Astrocyte of the cerebellum (primary cell): ENCODE measurements around the gene SLC18A2.

Experiments
- DNase-seq: peaks from one replicate; pipeline ENCODE4 v3.0.0-alpha.2; 2011; ENCODE audit warnings: low read depth
- H3K4me3 ChIP-seq: 2 replicates; pipeline ENCODE4 v1.5.1; 2011; ENCODE audit warnings: mild to moderate bottlenecking, low read depth, low read length, moderate library complexity
- in situ Hi-C: cut with HindIII; loops from 2 replicates; pipeline ENCODE4 v1.10.0; 2017; ENCODE audit warnings: low sequenced_read_pairs
- TF ChIP-seq, protein P1 (sequence below): IDR thresholded peaks from 2 replicates; pipeline ENCODE4 v1.5.1; 2012; ENCODE audit warnings: low read length, low read depth, moderate library complexity, mild to moderate bottlenecking; ENCODE audit errors: missing control alignments

SLC18A2 gene

GRCh38 chr10:117313641-117314040 lies 72.7 kb downstream of the SLC18A2 start:
- in situ Hi-C loops = no loop called here
- TF ChIP-seq, protein P1, sequence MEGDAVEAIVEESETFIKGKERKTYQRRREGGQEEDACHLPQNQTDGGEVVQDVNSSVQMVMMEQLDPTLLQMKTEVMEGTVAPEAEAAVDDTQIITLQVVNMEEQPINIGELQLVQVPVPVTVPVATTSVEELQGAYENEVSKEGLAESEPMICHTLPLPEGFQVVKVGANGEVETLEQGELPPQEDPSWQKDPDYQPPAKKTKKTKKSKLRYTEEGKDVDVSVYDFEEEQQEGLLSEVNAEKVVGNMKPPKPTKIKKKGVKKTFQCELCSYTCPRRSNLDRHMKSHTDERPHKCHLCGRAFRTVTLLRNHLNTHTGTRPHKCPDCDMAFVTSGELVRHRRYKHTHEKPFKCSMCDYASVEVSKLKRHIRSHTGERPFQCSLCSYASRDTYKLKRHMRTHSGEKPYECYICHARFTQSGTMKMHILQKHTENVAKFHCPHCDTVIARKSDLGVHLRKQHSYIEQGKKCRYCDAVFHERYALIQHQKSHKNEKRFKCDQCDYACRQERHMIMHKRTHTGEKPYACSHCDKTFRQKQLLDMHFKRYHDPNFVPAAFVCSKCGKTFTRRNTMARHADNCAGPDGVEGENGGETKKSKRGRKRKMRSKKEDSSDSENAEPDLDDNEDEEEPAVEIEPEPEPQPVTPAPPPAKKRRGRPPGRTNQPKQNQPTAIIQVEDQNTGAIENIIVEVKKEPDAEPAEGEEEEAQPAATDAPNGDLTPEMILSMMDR = no peak
- DNase-seq = no peak

DNA sequence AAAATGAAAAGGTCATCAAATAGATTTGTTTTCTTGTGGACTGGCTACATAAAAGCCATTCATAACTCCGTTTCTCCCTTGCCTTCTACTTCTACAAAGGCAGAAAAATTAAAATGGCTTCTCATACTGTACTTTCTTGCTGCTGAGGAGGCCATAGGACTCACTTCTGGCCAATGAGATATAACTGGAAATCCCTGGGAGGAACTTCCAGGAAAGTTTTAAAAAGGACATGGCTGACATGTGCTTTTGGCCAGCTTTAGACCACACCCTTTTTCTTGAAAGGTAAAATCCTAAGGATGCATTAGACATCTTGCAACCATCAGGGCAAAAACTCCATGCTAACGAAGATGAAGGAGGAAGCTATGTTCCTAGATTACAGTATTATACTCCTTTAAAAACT lies 75.8 kb downstream of the SLC18A2 start:
- in situ Hi-C loops = no loop called here
- no peak for DNase-seq
- TF ChIP-seq, protein P1 = no peak
- H3K4me3 ChIP-seq = no peak overlapping the region

More at GRCh38 chr10:117313641-117314040, 72.7 kb downstream of the SLC18A2 start:
- H3K4me3 ChIP-seq = no peak overlapping the region

- H3K4me3 ChIP-seq = no peak overlapping the region
- TF ChIP-seq, protein P1 = peak; percentile 21
- in situ Hi-C loops = no loop called here
- no peak for DNase-seq
Measured at GRCh38 chr10:117318909-117319308, 78.0 kb downstream of the SLC18A2 start.

GRCh38 chr10:117320050-117320665 lies 79.2 kb downstream of the SLC18A2 start:
- in situ Hi-C loops = no loop called here
- H3K4me3 ChIP-seq = no peak overlapping the region
- no peak for DNase-seq
- TF ChIP-seq, protein P1 = peak; percentile 65

DNA sequence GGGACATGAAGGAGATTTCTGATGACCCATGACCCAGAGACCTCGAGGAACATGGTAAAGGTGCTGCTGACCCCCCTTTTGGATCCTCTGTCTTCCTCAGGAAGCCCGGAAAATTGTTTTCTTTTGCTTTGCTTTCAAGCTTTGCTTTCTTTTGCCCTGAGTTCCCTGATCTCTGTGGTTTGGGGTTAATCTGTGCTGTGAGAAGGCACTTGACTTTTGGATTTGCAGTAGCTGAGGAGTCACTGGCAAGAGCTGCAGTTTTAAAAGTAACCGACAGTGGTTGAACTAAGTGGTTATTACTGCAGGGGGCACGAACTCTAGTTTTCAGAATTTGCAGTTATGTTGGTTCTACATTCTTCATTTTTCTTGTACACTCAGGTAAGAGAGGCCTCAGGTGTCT lies 81.3 kb downstream of the SLC18A2 start:
- TF ChIP-seq, protein P1 = no peak
- no peak overlapping the region for H3K4me3 ChIP-seq
- DNase-seq = no peak
- in situ Hi-C loops = no loop called here

GRCh38 chr10:117324367-117324766 lies 83.5 kb downstream of the SLC18A2 start:
- no peak for DNase-seq
- TF ChIP-seq, protein P1 = no peak
- in situ Hi-C loops = no loop called here
- no peak overlapping the region for H3K4me3 ChIP-seq
